Stimulated activated CD4-positive, alpha-beta T cell treated with anti-CD3 and anti-CD28 coated beads, Interleukin-15, amount 100 ng/mL, for 1 hour (primary cell): ENCODE results near the gene SMIM10L2A.
"Not testable (repeated sequence)": the region's sequence is repeated elsewhere in the genome, so short reads cannot be mapped to it uniquely, and the experiment has no call there.

Source experiments
- DNase-seq, 2 donors: peaks; one replicate each; pipeline ENCODE4 v3.0.0-alpha.2; 2020; ENCODE audit warnings: low read depth in 1 of 2, low spot score in 1 of 2

The SMIM10L2A gene

DNA sequence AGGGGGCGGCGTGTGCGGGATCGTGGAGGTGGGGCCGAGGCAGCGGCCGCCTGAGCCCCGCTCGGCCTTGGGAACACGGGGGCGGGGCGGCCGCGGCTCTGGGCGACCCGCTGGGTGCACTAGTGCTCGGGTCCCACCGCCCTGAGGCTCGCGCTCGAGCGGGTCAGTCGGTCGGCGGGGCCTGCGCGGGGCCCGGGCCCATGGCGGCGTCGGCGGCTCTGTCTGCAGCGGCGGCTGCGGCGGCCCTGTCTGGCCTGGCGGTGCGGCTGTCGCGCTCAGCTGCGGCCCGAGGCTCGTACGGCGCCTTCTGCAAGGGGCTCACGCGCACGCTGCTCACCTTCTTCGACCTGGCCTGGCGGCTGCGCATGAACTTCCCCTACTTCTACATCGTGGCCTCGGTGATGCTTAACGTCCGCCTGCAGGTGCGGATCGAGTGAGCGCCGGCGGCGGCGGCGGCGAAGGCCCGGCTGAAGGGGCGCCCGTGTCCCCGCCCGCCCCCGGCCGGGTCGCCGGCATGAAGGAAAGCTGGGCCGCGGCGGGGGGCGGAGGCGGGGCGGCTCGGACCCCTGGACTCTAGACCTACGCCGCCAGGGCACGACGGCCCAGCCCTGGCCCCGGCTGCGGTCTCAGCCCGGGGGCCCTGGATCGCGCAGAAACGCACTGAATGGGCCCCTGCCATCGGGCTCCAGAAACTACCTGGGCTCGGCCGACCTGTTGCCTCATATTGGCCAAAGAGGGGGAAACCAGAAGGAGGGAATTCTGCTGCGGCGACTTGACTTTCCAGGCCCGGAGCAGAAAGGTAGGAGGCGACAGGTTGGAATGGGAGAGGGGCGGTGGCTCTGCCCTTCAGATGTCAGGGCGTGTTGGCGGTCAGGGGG, at the start of gene SMIM10L2A:
SMIM10L2A (plus strand) TSS at position 13 of the 878 bp plus-strand sequence; CDS start at position 201, 188 bp downstream.
- DNase-seq: no peak

DNA sequence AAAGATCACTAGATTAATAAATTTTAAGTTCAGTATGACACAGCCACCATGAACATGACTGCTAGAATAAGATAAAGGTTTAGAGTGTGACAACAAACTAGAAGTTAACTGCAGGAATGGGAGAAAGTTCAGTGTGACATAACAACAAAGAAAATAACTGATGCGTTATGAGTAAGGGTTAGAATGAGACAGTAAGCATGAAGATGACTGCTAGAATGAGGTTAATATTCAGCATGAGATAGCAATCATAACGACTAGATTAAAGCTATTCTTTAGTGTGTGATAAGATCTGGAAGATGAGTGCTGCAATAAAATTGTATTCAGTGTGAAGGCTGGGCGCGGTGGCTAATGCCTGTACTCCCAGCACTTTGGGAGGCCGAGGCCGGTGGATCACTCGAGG, 48.4 kb upstream of the SMIM10L2A start:
- no peak for DNase-seq

DNA sequence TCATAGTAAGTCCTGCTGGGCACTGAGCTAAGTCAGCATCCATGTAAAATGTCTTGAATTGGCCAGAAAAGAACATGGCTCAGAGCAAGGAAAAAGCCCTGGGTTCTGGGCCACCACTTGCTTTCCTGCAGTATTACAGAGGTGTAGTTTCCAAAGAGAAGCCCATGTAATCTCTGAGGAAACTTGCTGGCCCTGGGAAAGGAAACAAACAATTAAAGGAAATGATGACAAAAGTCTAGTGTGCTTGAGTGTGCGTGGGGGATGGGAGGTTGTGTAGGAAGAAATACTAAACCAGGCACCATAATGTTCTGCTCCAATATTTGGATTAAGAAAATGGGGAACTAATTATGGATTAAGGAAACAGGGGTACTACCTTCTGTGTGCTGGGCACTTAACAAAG, 39.5 kb upstream of the SMIM10L2A start:
- DNase-seq: no peak

DNA sequence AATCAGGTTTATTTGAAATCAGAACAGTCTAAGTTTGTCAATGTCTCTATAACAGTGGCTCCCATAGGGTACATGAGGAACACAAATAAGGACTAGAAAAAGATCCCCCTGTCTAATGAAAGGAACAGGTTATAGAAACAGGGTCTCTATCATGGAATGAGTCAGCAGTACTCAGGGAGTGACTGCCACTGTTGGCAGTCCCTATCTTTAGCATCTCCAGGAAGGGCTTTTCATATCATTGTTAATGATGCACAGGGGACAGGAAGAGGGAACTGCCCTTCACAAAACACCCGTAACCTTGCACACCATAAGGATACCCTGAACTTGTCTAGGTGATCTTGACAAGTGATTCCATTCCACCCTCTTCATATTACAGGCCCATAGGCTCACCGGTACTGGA, 38.5 kb upstream of the SMIM10L2A start:
- no peak for DNase-seq

DNA sequence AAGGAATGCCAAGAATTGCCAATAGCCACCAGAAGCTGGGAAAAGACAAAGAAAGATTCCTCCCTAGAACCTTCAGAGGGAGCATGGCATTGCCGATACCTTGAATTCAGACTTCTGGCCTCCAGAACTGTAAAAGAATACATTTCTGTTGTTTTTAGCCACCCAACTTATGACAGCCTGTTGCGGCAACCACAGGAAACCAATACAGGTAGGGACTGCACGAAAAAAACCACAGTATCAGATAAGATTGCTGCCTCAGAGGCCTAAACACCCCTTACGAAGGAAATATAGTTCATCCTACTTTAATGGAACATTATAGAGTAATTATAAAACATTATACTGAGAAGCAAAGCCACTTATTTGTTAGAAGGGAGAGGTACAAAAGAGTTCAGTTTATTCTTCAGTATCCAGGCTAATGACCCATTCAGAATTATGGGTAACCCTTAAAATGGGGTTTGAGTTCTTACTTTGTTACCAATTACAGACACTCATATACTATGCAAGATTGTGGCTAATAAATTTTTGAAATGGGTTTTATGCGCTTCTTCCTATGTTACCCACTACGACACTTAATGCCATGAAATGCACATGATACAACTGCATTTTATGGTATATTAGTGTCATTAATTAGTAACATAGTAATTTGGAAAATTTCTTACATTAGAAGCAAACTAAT, 37.4 kb upstream of the SMIM10L2A start:
- peak in 1 of 2 donors; percentile 1 for DNase-seq

DNA sequence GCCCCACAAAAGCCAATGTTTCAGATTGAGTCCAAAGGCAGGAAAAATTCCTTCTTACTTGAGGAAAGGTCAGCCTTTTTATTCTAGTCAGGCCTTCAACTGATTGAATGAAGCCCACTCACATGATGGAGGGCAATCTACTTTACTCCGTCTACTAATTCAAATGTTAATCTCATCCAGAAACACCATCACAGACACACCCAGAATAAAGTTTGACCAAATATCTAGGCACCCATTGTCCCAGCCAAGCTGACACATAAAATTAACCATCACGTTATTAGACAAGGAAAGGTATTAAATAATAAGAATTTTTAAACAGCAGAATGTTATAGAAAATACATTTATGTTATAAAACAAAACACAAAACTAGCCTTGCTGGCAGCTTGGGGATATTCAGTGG, 32.9 kb upstream of the SMIM10L2A start:
- DNase-seq: no peak

DNA sequence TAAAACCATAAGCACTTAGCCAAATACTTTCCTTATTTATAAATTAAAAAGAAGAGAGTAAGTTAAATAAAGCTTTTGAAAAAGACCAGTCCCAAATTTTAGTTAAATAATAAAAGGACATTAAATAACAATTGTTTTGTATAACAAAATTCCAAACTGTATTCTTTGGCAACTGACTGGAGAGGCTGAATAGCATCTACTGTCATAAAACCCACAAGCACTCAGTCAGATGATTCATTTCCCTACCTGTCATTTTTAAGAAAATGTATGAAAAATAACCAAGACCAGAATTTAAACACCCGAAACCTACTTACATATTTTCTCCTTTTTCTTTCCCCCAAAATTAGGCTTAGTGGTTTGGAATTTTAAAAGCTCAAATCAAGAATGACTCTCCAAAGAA, 32.5 kb upstream of the SMIM10L2A start:
- no peak for DNase-seq

DNA sequence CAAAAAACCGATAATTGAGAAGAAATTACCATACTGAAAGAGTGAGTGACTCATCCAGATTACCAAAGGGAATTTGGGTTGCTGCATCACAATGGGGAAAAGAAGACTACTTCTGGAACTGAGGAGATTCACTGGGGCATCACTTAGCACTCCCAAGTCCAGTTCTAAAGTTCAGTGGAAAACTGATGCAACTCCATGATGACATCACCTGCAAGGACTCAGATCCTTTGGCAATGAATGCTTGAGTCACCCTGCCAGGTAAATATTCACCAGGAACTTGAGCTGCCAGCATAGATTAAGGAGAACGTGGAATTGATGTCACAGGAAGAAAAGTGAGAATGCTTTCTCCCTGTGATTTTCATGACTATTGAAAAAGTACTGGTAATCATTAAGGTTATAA, 32.0 kb upstream of the SMIM10L2A start:
- DNase-seq: no peak

DNA sequence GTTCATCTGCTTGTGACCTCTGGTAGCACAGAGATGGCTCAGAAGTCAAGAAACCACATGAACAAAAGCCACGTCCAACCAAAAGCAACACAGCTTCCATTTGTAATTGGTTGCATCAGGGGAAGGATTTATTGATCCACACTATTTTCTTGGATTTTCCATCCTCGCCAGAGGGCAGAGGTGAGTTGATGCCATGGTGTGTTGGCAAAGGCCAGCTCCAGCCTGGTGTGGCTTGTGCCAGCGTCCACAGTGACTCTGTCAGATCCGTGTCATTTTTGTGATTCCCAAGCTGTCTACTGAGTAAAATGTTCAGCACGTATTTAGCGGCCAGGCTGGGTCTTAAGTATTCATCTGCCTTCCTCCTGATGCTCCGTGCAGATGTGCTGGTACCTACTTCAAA, 30.0 kb upstream of the SMIM10L2A start:
- no peak for DNase-seq

DNA sequence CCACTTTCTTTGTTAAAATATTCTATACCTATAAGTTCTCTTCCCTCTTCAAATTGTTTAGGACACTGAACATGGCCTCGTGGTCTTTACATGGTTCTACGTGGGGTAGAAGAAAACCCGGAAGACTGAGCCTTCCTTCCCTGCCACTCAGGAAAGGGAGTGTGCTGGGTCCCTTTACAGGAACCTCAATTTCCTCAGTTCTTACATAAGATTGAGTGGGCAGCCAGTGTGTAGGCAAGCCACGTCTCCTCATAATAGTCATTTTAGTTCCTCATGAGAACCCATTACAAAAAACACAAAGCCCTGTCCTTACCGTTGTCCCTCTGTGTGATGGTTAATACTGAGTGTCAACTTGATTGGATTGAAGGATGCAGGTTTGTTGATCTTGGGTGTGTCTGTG, 28.7 kb upstream of the SMIM10L2A start:
- DNase-seq: no peak

DNA sequence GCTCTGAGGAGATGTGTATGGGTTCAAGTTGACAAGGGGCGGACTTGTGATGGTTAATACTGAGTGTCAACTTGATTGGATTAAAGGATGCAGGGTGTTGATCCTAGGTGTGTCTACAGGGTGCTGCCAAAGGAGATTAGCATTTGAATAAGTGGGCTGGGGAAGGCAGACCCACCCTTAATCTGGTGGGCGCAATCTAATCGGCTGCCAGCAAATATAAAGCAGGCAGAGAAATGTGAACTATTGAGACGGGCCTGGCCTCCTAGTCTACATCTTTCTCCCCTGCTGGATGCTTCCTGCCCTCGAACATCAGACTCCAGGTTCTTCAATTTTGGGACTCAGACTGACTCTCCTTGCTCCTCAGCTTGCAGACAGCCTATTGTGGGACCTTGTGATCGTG, 26.7 kb upstream of the SMIM10L2A start:
- no peak for DNase-seq

DNA sequence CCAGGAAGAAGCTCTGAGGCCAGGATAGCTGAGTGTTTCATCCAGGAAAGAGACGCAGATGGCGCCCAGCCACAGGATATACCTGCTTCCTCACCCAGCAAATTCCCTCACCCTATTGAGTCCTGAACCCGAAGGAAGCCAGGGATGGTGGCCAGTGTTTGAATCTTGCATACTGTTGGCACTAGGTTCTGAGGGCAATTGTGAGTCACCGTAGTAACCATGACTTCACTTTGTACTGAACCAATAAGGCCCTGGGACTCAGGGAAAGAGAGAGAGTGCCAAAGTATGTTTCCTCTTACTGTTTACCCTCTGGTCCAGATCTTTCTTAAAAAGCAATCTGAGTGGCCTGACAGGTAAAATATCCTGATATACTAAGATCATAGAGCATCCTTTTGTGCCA, 25.6 kb upstream of the SMIM10L2A start:
- no peak for DNase-seq

DNA sequence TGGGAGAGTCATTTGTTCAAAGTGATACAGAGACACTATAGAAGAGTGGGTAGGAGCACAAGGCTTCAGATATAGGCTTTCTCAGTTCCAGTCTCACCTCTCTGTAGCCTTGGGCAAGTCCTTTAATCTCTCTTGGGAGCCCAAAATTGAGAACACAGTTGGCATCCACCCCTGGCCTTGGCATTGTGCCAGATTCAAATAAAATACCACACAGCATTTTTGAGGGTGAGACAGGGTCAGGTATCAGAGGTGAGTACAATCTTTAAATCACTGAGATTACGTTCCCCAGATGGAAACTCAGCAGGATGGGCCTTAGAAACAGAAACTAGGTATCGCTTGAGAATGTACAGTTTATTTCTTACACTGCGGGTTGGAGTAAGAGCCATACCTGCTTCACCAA, 25.2 kb upstream of the SMIM10L2A start:
- DNase-seq: no peak

DNA sequence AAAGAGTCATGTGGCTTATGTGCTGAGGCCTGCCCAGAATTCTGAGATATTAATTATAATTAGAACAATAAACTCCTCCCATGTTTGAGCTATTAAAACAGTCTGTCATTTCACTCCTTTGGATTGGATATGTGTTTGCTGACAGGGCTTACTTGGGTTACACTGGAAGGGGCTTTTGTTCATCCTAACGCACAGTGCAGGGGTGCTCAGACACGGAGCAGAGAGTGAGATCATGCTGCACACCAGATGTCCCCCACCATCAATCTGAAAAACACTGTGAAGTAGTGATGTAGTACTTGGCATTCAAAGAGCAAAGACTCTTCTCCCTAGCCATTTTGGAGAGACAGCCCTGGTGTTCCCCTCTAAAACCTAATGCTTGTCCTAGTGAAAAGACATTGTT, 24.1 kb upstream of the SMIM10L2A start:
- no peak for DNase-seq

DNA sequence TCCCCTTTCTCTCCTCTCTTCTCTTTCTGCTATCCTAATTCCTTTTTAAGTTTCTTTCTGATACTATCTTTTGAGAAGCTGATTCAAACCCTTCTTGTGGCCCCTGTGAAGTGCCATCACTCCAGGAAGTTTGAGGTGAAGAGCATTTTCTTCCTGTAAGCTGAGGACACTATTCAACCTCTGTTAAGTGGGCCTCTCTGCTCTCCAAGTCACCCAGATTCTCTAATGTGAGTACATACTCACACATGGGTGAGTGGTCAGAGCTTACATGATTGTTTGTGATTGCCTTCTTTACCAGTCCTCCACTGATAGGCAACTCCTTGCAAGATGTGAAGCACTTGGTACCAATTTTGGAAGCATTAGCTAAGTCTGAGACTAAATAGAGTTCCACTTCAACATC, 18.4 kb upstream of the SMIM10L2A start:
- DNase-seq: no peak

DNA sequence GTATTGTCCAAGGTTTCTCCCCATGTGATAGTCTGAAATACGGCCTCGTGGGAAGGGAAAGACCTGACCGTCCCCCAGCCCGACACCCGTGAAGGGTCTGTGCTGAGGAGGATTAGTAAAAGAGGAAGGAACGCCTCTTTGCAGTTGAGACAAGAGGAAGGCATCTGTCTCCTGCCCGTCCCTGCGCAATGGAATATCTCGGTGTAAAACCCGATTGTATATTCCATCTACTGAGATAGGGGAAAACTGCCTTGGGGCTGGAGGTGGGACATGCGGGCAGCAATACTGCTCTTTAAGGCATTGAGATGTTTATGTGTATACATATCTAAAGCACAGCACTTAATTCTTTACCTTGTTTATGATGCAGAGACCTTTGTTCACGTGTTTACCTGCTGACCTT, 15.3 kb upstream of the SMIM10L2A start:
- DNase-seq: not testable (repeated sequence)

DNA sequence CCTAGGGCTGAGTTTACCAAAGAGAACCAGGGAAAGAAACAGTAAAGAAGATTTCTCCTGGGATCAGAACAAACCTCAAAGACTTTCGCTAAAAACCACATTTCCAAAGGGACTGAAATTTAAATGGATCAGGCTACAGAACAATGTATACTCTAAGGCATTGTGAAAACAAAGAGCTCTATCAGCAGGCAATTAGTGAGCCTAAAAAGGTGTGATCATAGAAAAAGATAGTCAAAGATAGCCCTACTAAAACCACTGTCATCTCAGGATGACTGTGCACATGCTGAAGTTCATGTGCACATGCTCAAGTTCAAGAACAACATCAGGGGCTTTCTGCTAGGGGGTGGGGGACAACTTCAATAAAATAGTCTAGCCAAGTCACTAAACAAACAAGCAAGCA, 12.9 kb upstream of the SMIM10L2A start:
- DNase-seq: no peak

DNA sequence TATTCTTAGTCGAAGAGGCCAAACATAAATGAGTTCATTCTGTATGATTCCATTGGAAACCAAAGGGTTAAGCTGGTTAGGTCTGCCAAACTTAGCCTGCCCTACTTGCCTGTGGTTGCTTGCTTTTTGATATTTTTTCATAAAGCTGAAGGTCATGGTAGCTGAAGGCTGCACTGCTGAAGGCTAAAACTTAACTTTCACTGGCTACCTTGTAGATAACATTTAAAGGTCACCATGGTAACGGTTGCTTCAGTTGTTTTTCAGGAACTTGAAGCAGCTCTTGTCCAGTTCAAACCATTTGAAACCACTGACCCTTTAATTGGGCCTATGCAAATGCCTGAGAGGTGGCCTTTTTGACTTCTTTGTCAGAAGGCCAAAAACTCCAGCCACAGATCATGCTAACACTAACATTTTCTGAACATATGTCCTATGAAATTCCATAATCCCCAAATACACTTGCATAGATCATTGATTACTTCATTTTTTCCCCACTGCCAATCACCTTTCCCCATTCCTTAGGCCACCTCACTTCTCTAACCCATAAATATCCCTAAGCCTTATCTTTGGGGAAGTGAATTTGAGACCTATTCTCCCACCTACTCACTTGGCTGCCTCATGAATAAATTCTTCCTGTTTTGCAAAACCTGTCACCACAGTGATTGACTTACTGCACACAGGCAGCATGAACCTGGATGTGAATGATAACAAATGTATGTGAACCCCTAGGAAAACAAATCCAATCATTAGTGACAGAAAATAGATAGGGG, 10.7 kb upstream of the SMIM10L2A start:
- no peak for DNase-seq

DNA sequence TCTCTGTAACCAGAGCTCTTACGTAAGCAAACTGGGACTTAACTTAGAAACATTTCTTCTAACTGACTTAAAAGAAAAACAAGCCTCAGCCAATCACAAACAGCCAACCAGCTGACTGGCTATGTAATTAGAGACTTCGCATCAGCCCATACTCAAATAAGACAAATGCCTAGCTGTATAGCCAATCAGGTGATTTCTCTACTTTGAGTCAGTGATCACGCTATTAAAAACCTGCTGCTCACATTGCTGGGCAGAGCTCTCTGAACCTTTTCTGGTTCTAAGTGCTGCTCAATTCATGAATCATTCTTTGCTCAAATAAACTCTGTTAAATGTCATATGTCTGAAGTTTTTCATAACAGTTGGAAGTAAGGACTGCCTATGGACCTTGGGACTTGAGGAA, 9.9 kb upstream of the SMIM10L2A start:
- no peak for DNase-seq

DNA sequence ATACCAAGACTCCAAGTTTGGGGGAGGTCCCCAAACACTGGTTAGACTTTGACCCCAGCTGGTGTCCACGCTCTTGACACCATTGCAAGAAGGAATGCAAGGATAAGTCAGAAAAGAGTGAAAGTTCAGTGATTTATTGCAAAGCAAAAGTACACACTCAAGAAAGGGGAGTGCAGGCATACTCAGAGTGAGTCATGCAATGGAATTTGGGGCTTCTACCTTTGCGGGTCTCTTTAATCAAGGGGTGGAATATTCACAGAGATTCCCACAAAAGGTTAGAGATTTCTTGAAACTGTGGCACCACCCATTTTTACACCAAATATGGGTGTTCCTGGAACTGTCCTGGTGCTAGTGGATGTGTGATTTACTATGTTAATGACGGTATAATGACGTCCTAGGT, 5.2 kb upstream of the SMIM10L2A start:
- no peak for DNase-seq

DNA sequence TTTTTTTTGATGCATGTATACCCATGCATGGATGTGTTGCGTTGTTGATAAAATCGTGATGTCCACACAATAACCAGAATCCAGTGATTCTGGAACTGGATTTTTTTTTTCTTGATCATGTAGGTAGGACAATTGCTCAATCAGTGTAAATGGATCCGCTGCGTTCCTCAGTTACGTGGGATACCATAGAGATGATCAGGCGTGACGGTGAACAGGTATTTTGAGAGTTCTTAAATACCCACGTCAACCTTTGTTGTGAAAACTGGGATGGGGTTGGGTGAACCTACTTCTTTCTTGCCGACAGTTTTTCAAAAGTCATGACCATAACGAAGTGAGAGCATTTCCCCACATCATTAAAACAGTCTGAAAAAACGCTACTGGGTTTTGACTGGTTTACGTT, 913 bp upstream of the SMIM10L2A start:
- DNase-seq: no peak

DNA sequence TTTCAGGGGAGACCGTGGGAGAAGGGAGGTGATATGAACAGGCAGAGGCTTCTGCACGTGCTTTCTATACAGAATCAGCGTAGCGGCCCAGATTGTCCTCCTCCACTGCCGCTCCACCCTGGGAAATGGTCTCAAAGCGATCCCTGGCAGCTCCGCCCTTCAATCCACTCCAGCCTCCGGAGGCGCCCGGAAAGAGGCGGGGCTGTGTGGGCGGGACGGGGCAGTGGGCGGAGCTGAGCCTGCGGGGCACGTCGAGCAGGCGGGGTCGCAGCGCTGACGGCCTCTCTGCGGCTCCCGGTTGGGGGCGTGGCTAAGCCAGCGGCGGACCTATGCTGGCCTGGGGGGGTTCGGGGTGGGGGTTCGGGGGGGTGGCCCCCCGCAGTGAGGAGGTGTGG, 210 bp upstream of the SMIM10L2A start:
- peak; percentile 70 to 81 for DNase-seq
